PC-9 (cell line): Measurements from ENCODE around the gene UHRF1. TPM values are rescaled to one million over a fixed set of nuclear protein-coding genes. Genes with fewer than 3 reads are reported as not detected.

Experiments used
- BruUV-seq: library from RNA; stranded (reverse); fragments of 400-500 nt; replicated peaks from 2 replicates; lab custom pipeline; 2021; lab: Mats Ljungman, UMichigan
- CTCF ChIA-PET: fragments of 300-600 bp; sonication (Branson Sonifier 250); formaldehyde crosslinking; loops from one replicate; lab custom pipeline; 2022; ENCODE audit warnings: antibody characterized with exemption; lab: Charles Lee
- POLR2A ChIA-PET: fragments of 300-600 bp; sonication (Branson Sonifier 250); formaldehyde crosslinking; loops from one replicate; lab custom pipeline; 2022; ENCODE audit warnings: antibody characterized with exemption; ENCODE audit not compliant: unreplicated experiment; lab: Charles Lee
- DNase-seq, 2 experiments: peaks; one replicate each; pipeline versions ENCODE4 v3.0.0 to v3.0.0-alpha.2; 2015 to 2022; ENCODE audit warnings: mixed read lengths in 1 of 2
- H2AFZ ChIP-seq: fragments of 200-600 bp; sonication (generic); 2 replicates; pipeline ENCODE4 v1.8.1; 2017; ENCODE audit warnings: antibody characterized with exemption
- H3F3A ChIP-seq: fragments of 200-600 bp; sonication (generic); 2 replicates; pipeline ENCODE4 v1.8.1; 2017; ENCODE audit warnings: antibody characterized with exemption, mild to moderate bottlenecking, low read depth; ENCODE audit not compliant: insufficient read depth
- H3K27ac ChIP-seq: fragments of 200-600 bp; sonication (generic); 2 replicates; pipeline ENCODE4 v1.6.1; 2016; ENCODE audit warnings: mixed run types
- H3K27me3 ChIP-seq: fragments of 200-600 bp; sonication (generic); 2 replicates; pipeline ENCODE4 v1.6.1; 2016; ENCODE audit warnings: low read depth, mixed run types; ENCODE audit not compliant: insufficient read depth
- H3K36me3 ChIP-seq: fragments of 200-600 bp; sonication (generic); 2 replicates; pipeline ENCODE4 v1.6.1; 2016; ENCODE audit warnings: low read depth, mixed run types
- H3K4me1 ChIP-seq: fragments of 200-600 bp; sonication (generic); replicated peaks from 2 replicates; pipeline ENCODE4 v1.6.1; 2016; ENCODE audit warnings: mixed run types; ENCODE audit not compliant: insufficient read depth
- H3K4me2 ChIP-seq: fragments of 200-600 bp; sonication (generic); 2 replicates; pipeline ENCODE4 v1.6.1; 2017; ENCODE audit warnings: mixed run types
- H3K4me3 ChIP-seq: fragments of 200-600 bp; sonication (generic); 2 replicates; pipeline ENCODE4 v1.6.1; 2016; ENCODE audit warnings: mixed run types
- H3K79me2 ChIP-seq: fragments of 200-600 bp; sonication (generic); 2 replicates; pipeline ENCODE4 v1.6.1; 2017; ENCODE audit warnings: low read depth, mixed run types
- H3K9me2 ChIP-seq: fragments of 200-600 bp; sonication (generic); 2 replicates; pipeline ENCODE4 v1.8.1; 2017; ENCODE audit warnings: mild to moderate bottlenecking; ENCODE audit not compliant: insufficient read depth
- H3K9me3 ChIP-seq: fragments of 200-600 bp; sonication (generic); 2 replicates; pipeline ENCODE4 v1.8.1; 2016; ENCODE audit warnings: low read depth; ENCODE audit not compliant: insufficient read depth
- H4K20me1 ChIP-seq: fragments of 200-600 bp; sonication (generic); 2 replicates; pipeline ENCODE4 v1.8.1; 2017; ENCODE audit not compliant: insufficient read depth
- CTCF ChIP-seq: fragments of 200-600 bp; sonication (generic); conservative IDR thresholded peaks from 2 replicates; pipeline ENCODE4 v1.6.1; 2017; ENCODE audit warnings: mixed run types, antibody characterized with exemption, mild to moderate bottlenecking, moderate library complexity
- EZH2 ChIP-seq: fragments of 200-600 bp; sonication (generic); IDR thresholded peaks from 2 replicates; pipeline ENCODE4 v1.8.0; 2017; ENCODE audit warnings: antibody characterized with exemption, low read depth
- intact Hi-C: fragments of 100-400 bp; cut with micrococcal nuclease; formaldehyde crosslinking; loops from one replicate; pipeline ENCODE4 v1.10.0; 2022; ENCODE audit not compliant: unreplicated experiment
- total RNA-seq: library from RNA; stranded (reverse); gene quantifications from 2 replicates; pipeline ENCODE4 v1.2.3, GENCODE V29; 2021

Gene UHRF1
- total RNA-seq, 1 experiment from 2014 or later: 61.4 TPM

GRCh38 chr19:4932711-4933110, 23.4 kb downstream of the UHRF1 start:
- H3K79me2 ChIP-seq: peaks cover 3% of the 10 kb centered on the region; the same call in 1 of the 2 replicates
- intact Hi-C loops: no loop called here
- no peaks in the 10 kb centered on the region for H3F3A ChIP-seq

GRCh38 chr19:4933528-4933927, 24.2 kb downstream of the UHRF1 start:
- no peak overlapping the region for H3K4me3 ChIP-seq
- no peaks in the 10 kb centered on the region for H3K36me3 ChIP-seq
- BruUV-seq: no TSS peak
- DNase-seq: no peak
- no peak overlapping the region for H3K27ac ChIP-seq
- no peaks in the 10 kb centered on the region for H3K27me3 ChIP-seq
- no peak overlapping the region for H2AFZ ChIP-seq
- H3F3A ChIP-seq: no peaks in the 10 kb centered on the region
- no peaks in the 10 kb centered on the region for H4K20me1 ChIP-seq
- no peaks in the 10 kb centered on the region for H3K9me3 ChIP-seq
- H3K4me1 ChIP-seq: no peaks in the 10 kb centered on the region
- intact Hi-C loops: no loop called here
- TF ChIP-seq CTCF (no peak), EZH2 (no peak)
- no peaks in the 10 kb centered on the region for H3K9me2 ChIP-seq
- ChIA-PET CTCF (no interaction called here), POLR2A (no interaction called here)
- H3K4me2 ChIP-seq: no peak overlapping the region
- H3K79me2 ChIP-seq: no peaks in the 10 kb centered on the region

More at GRCh38 chr19:4932711-4933110, 23.4 kb downstream of the UHRF1 start:
- no peak overlapping the region for H3K27ac ChIP-seq
- H4K20me1 ChIP-seq: no peaks in the 10 kb centered on the region
- ChIA-PET POLR2A (no interaction called here), CTCF (no interaction called here)
- H3K27me3 ChIP-seq: no peaks in the 10 kb centered on the region
- H2AFZ ChIP-seq: no peak overlapping the region
- no peak overlapping the region for H3K4me2 ChIP-seq
- no peak for TF ChIP-seq EZH2
- TF ChIP-seq CTCF: no peak
- H3K4me1 ChIP-seq: no peaks in the 10 kb centered on the region
- DNase-seq: no peak
- no peaks in the 10 kb centered on the region for H3K36me3 ChIP-seq
- H3K4me3 ChIP-seq: no peak overlapping the region
- H3K9me3 ChIP-seq: no peaks in the 10 kb centered on the region
- no TSS peak for BruUV-seq
- no peaks in the 10 kb centered on the region for H3K9me2 ChIP-seq

- CTCF ChIA-PET: no interaction called here
- no peak overlapping the region for H3K4me2 ChIP-seq
- no peaks in the 10 kb centered on the region for H3K9me3 ChIP-seq
- DNase-seq: no peak
- H3K9me2 ChIP-seq: no peaks in the 10 kb centered on the region
- no TSS peak for BruUV-seq
- H3K4me3 ChIP-seq: no peak overlapping the region
- no peaks in the 10 kb centered on the region for H3K36me3 ChIP-seq
- no peak overlapping the region for H2AFZ ChIP-seq
- no peaks in the 10 kb centered on the region for H3K27me3 ChIP-seq
- POLR2A ChIA-PET: no interaction called here
- no peaks in the 10 kb centered on the region for H3F3A ChIP-seq
- no peaks in the 10 kb centered on the region for H3K79me2 ChIP-seq
- no peaks in the 10 kb centered on the region for H4K20me1 ChIP-seq
- H3K27ac ChIP-seq: no peak overlapping the region
- no peaks in the 10 kb centered on the region for H3K4me1 ChIP-seq
- intact Hi-C loops: no loop called here
- TF ChIP-seq EZH2 (no peak), CTCF (no peak)
Observed at GRCh38 chr19:4935444-4935843, 26.1 kb downstream of the UHRF1 start.
